GM12873 (cell line): ENCODE results near the gene TTLL10.

Experiments used
- CTCF ChIP-seq: IDR thresholded peaks from 2 replicates; pipeline ENCODE4 v1.5.1; 2012; ENCODE audit warnings: low read depth, mild to moderate bottlenecking, moderate library complexity, low read length, control low read depth; ENCODE audit not compliant: insufficient read depth; ENCODE audit errors: missing control alignments

Gene TTLL10

GRCh38 chr1:1187938-1188337, 14.3 kb downstream of the TTLL10 start:
- TF ChIP-seq CTCF, result no peak

- no peak for TF ChIP-seq CTCF
Observed at GRCh38 chr1:1189111-1189510, 15.4 kb downstream of the TTLL10 start.

- no peak for TF ChIP-seq CTCF
Observed at GRCh38 chr1:1191734-1192133, 18.1 kb downstream of the TTLL10 start.

- no peak for TF ChIP-seq CTCF
Observed at GRCh38 chr1:1194723-1195122, 21.0 kb downstream of the TTLL10 start.

GRCh38 chr1:1196431-1197187, 22.9 kb downstream of the TTLL10 start:
- TF ChIP-seq CTCF, result no peak

- no peak for TF ChIP-seq CTCF
Observed at GRCh38 chr1:1197188-1197500, 23.5 kb downstream of the TTLL10 start.

- TF ChIP-seq CTCF, result no peak
Observed at GRCh38 chr1:1197551-1198422, 24.1 kb downstream of the TTLL10 start.
